Fibroblast of the aortic adventitia (primary cell): ENCODE measurements around the gene CLEC1A. TPM values are rescaled to one million over a fixed set of nuclear protein-coding genes. Genes with fewer than 3 reads are reported as not detected.

Experiments used
- DNase-seq: peaks from one replicate; pipeline ENCODE4 v3.0.0-alpha.2; 2010; ENCODE audit warnings: low read depth
- H3K4me3 ChIP-seq: 2 replicates; pipeline ENCODE4 v1.5.1; 2011; ENCODE audit warnings: low read depth, mild to moderate bottlenecking, control low read depth, low read length, moderate library complexity
- CTCF ChIP-seq: IDR thresholded peaks from 2 replicates; pipeline ENCODE4 v1.5.1; 2011; ENCODE audit warnings: mild to moderate bottlenecking, low read length, control low read depth, inconsistent platforms; ENCODE audit not compliant: insufficient read depth
- total RNA-seq: library from RNA; depleted of rRNA; stranded (reverse); fragments of >200 nt; gene quantifications from 2 replicates; pipeline ENCODE4 v1.2.3, GENCODE V29; 2012; ENCODE audit warnings: low replicate concordance

The CLEC1A gene
- total RNA-seq, 1 donor: not detected

- H3K4me3 ChIP-seq: no peak overlapping the region
- no peak for TF ChIP-seq CTCF
- no peak for DNase-seq
These were observed 3.5 kb upstream of the CLEC1A start for GRCh38 chr12:10102322-10102721.

DNA sequence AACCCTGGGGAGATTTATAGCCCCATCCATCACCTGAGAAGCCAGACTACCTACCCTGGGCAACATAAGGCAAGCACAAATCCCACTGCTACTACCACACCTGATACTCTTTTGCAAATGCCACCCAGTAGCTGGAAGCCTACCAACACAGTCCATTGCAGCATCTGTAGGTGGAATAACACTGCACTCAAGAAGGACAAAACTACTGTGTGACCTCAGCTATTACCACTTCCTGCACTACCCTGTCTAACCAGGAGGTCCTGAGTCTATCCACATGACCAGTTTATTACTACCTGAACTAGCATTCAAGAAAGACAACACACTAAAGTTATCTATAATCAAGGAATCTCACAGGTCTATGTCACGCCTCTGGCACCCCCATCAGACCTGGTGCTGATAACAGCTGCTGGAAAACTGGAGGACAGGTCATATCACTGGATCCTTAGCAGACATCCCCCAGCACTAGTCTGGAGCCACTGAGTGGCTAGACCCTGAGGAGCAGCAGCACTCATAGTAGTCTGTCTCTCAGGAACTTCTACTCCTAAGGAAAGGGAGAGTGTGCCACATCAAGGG, 2.9 kb upstream of the CLEC1A start:
- no peak for TF ChIP-seq CTCF
- H3K4me3 ChIP-seq: no peak overlapping the region
- no peak for DNase-seq

DNA sequence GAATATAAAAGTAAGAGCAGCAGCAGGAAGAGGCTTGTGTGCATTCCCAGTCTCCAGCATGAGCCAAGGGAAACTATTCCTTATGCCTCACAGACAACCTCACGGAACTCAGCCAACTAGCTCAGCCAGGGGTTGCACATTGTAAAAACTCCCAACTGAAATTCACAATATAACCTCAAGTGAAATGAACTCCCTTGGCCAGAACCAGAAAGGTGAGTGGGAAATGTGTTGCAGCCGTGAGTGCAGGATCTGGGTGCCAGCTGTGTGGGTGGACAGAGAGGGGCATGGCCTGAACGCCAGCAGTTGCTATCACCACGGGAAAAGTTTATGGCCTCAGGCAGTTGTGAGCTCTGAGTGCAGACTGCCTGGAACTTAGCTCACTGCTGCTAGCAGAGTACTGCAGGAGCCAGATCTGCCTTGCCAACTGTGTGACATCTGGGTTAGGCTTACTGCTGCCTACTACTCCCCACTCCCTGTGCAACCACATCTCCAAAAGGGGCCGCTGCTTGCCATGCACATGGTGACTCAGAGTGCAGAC, 2.3 kb upstream of the CLEC1A start:
- no peak overlapping the region for H3K4me3 ChIP-seq
- no peak for TF ChIP-seq CTCF
- peak; percentile 29 for DNase-seq

DNA sequence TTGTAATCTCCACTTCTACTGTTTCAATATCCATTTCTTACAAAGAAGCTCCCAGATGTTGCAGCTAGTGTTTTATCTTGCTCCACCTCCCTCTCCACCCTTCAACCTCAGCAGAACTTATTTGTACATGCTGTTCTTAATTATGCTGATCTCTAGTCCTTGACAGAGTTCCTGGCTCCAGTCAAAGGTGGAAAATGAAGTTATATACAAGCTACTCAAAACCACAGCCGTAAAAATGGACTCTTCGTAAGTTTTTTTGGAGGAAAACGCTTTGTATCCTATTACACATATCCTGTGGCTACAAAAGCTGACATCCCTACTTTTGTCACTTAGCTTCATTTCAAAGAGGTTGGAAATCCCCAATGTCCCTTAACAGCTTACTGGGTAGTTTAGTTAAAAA, 1.3 kb downstream of the CLEC1A start:
- no peak for DNase-seq
- TF ChIP-seq CTCF: no peak
- H3K4me3 ChIP-seq: no peak overlapping the region

- DNase-seq: no peak
- no peak for TF ChIP-seq CTCF
- H3K4me3 ChIP-seq: no peak overlapping the region
These were observed 2.8 kb downstream of the CLEC1A start for GRCh38 chr12:10095971-10096370.

- no peak overlapping the region for H3K4me3 ChIP-seq
- no peak for TF ChIP-seq CTCF
- DNase-seq: no peak
These were observed 4.0 kb downstream of the CLEC1A start for GRCh38 chr12:10094646-10095395.
